C4-2B (cell line): ENCODE data around the gene MGMT.

Experiments used
- CTCF ChIP-seq: fragments of 450-650 bp; conservative IDR thresholded peaks from 2 replicates; pipeline ENCODE4 v1.5.1; 2017; ENCODE audit warnings: mild to moderate bottlenecking
- ZFX ChIP-seq: fragments of 450-650 bp; IDR thresholded peaks from 2 replicates; pipeline ENCODE4 v1.6.1; 2017

- TF ChIP-seq CTCF (no peak), ZFX (no peak)
Measured at GRCh38 chr10:129765664-129766550, 298.9 kb downstream of the MGMT start.
